HG03103 (cell line): ENCODE measurements around the gene GTF2H3.

Experiments
- ATAC-seq: cut with Tn5 transposase; IDR thresholded peaks from one replicate; pipeline ENCODE4 v1.9.1; 2021; ENCODE audit warnings: low read depth; ENCODE audit not compliant: unreplicated experiment

The GTF2H3 gene

DNA sequence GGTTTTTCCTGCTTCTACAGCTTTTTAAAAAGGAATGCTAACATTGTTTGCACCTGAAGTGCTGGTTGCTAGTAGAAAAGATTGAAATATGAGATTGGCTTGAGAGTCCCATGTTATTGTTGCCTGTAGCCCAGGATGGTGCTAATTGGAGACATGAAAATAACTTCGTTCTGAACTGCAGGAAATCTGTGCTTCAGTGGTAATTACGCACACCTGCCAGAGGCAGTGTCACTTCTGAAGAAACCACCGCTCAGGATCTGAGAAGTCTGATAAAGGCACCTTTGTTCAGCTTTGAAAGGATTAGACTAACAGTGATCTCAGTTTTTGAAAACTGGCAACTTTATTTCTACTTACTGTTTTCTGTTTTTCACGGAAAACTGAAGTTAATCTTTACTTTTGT, 63.0 kb downstream of the GTF2H3 start:
- ATAC-seq = no peak

GRCh38 chr12:123705935-123706334, 72.3 kb downstream of the GTF2H3 start:
- ATAC-seq = no peak

- ATAC-seq = no peak
These were observed 73.8 kb downstream of the GTF2H3 start for GRCh38 chr12:123707466-123707865.
